Ovary (tissue), 3 donors: Measurements from ENCODE around the gene PADI1.

Source experiments
- CTCF ChIP-seq, 3 donors: fragments of 450-650 bp in 2 of 3; fragments of 200-600 bp in 1 of 3; IDR thresholded peaks; one replicate each; pipeline versions ENCODE4 v1.5.1 to v1.8.0; 2016 to 2022; ENCODE audit warnings: antibody characterized with exemption in 3 of 3, mild to moderate bottlenecking in 1 of 3
- POLR2A ChIP-seq: fragments of 450-650 bp; IDR thresholded peaks from one replicate; pipeline ENCODE4 v1.6.1; 2017; ENCODE audit warnings: antibody characterized with exemption, mild to moderate bottlenecking, moderate library complexity
- donor health status: DM: no; HTN: no; CAD: no.

- TF ChIP-seq CTCF (IDR thresholded peaks at IDR 0.05), result no peak
- TF ChIP-seq POLR2A, result no peak
Measured at GRCh38 chr1:17278996-17279830, 74.3 kb downstream of the PADI1 start.
